ENCODE results near the gene UPK2. TPM values are rescaled to one million over a fixed set of nuclear protein-coding genes. Genes with fewer than 3 reads are reported as not detected.

The UPK2 gene
- total RNA-seq, 4 donors from 2014 or later = not detected

DNA sequence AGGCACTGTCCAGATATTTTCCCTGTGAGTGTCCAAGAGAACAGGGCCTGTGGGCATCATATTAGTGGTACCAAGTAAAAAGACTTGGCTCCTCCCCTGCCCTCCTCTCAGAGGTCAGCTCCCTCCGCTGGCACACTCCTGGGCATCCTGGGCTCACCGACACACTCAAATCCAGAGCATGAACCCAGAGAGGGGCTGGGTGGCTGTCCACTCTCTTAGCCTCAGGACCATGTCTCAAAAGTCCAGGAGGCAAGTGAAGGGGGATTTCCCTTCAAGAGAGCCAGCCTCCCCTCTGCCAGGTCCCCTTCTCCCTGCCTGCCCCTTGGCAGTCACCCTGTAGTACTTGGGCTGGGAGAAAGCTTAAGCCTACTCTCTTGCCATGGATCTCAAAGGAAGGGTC is 40.7 kb upstream of the UPK2 start:
- Histone ChIP-seq H3K4me3 (no peak overlapping the region), H3K4me1 (peaks cover 33 to 76% of the 10 kb centered on the region in 2 donors), H3K9me3 (no peaks in the 10 kb centered on the region), H3K27me3 (no peaks in the 10 kb centered on the region), H3K27ac (peak overlapping the region; percentile 99 to 100), H3K36me3 (no peaks in the 10 kb centered on the region)
- DNase-seq = no peak
- TF ChIP-seq POLR2A (IDR thresholded peaks at IDR 0.05) (no peak), CTCF (IDR thresholded peaks at IDR 0.05) (no peak)
- intact Hi-C loops (cut with DNase I; ENCODE audit: low total_unique reads) = no loop called here

GRCh38 chr11:118915941-118916841 is 39.9 kb upstream of the UPK2 start:
- Histone ChIP-seq H3K27ac (peak overlapping the region; percentile 99 to 100), H3K4me1 (peaks cover 34 to 79% of the 10 kb centered on the region in 2 donors), H3K9me3 (no peaks in the 10 kb centered on the region), H3K4me3 (peak overlapping the region in 1 of 2 donors; percentile 9), H3K36me3 (no peaks in the 10 kb centered on the region), H3K27me3 (no peaks in the 10 kb centered on the region)
- TF ChIP-seq POLR2A (IDR thresholded peaks at IDR 0.05) (no peak), CTCF (IDR thresholded peaks at IDR 0.05) (no peak)
- intact Hi-C loops (cut with DNase I; ENCODE audit: low total_unique reads) = no loop called here
- peak in 1 of 2 donors; percentile 41 for DNase-seq

GRCh38 chr11:118916842-118917388 is 39.2 kb upstream of the UPK2 start:
- Histone ChIP-seq H3K36me3 (no peaks in the 10 kb centered on the region), H3K4me1 (peaks cover 30 to 75% of the 10 kb centered on the region in 2 donors), H3K9me3 (no peaks in the 10 kb centered on the region), H3K27me3 (no peaks in the 10 kb centered on the region), H3K27ac (peak overlapping the region; percentile 99 to 100), H3K4me3 (peak overlapping the region in 1 of 2 donors; percentile 34)
- TF ChIP-seq POLR2A (IDR thresholded peaks at IDR 0.05) (peak in 1 of 2 donors; percentile 17), CTCF (IDR thresholded peaks at IDR 0.05) (no peak)
- intact Hi-C loops (cut with DNase I; ENCODE audit: low total_unique reads) = no loop called here
- peak; percentile 81 to 83 for DNase-seq

DNA sequence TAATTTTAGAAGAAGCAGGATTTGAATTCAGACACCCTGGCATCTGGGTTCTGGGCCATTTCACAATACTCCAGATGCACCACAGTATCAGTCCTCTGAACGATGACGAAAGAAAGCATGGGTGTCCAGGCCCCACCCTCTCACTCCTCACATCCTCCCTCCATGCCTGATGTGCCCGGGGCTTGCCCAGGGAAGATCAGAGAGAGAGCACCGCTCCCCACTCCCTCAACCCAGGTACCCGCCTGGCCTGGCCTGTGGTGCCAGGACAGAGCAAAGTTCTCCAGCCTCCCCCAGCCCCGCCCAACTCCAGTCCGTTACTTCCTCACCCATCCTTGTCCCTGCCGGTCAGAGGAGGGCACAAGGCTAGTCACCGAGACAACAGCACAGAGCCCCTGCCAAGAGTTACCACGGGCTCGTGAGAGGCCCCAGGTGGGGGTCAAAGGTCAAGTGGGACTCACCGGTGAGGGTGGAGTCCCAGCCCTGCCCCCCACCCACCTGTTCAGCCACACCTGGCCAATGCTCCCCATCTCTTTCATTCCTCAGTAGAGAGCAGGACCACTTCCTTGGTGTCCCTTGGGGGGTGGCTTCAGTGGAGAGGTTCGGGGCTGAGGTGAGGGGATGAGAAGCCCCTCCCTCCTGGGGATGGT is 38.5 kb upstream of the UPK2 start:
- intact Hi-C loops (cut with DNase I; ENCODE audit: low total_unique reads) = no loop called here
- TF ChIP-seq POLR2A (IDR thresholded peaks at IDR 0.05) (peak in 1 of 2 donors; percentile 24), CTCF (IDR thresholded peaks at IDR 0.05) (no peak)
- Histone ChIP-seq H3K9me3 (no peaks in the 10 kb centered on the region), H3K4me3 (peak overlapping the region; percentile 22 to 34), H3K27ac (peak overlapping the region; percentile 99 to 100), H3K4me1 (peaks cover 27 to 72% of the 10 kb centered on the region in 2 donors), H3K27me3 (no peaks in the 10 kb centered on the region), H3K36me3 (no peaks in the 10 kb centered on the region)
- DNase-seq = peak; percentile 82 to 89

Data from uterus (tissue), 4 donors.